Measurements from ENCODE around the gene COL6A2. TPM values are rescaled to one million over a fixed set of nuclear protein-coding genes. Genes with fewer than 3 reads are reported as not detected.
A peak's percentile ranks its signal among the peaks of the same experiment; 100 is the strongest.

COL6A2 gene
- total RNA-seq, 1 experiment from 2014 or later: 22.0 TPM

DNA sequence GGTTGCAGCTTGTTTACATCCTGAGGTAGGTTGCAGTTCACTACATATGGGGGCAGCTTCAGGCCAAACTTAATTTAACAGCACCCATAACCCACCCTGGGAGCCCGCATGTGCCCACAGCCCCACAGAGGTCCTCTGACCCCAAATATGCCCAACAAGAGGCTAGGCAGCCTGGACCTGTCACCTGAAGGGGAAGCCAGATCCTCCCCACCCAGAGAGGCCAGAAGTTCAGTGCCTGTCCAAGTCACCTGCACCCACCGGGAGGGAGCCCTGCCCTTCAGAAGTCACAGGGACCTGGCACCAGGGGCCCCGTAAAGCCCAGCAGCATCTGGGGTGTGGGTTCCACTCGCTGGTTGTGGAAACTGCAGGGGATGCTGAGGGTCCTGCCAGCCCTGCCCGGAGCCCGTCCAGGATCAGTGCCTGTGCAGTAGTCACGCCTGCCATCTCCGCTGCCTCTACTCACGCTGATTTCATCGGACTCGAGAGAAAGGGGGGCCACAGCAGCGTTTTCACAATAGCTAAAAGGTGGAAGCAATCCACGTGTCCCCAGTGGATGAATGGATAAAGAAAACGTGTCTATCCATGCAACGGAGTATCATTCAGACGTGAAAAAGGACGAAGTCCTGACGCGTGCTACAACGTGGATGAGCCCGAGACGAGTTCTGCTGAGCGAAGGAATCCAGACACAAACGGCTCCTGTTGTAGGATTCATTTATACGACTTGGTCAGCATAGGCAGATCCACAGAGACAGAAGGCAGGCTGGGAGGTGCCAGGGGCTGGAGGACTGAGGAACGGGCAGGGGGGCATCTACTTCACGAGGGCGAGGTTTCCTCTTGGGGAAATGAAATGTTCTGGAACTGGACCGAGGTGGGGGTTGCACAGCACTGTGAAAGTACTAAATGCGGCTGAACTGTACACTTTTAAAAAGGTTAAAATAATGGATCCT lies 33.9 kb upstream of the COL6A2 start:
- H4K20me1 ChIP-seq (ENCODE audit: insufficient read depth): no peaks in the 10 kb centered on the region
- no peak overlapping the region for H2AFZ ChIP-seq
- no peak overlapping the region for H3K27ac ChIP-seq
- intact Hi-C loops (cut with micrococcal nuclease; ENCODE audit: unreplicated experiment): no loop called here
- H3F3A ChIP-seq (ENCODE audit: insufficient read depth, low read depth): peaks cover 19% of the 10 kb centered on the region
- no peak for TF ChIP-seq EZH2 (IDR thresholded peaks at IDR 0.05; ENCODE audit: low read depth)
- TF ChIP-seq, protein P1, sequence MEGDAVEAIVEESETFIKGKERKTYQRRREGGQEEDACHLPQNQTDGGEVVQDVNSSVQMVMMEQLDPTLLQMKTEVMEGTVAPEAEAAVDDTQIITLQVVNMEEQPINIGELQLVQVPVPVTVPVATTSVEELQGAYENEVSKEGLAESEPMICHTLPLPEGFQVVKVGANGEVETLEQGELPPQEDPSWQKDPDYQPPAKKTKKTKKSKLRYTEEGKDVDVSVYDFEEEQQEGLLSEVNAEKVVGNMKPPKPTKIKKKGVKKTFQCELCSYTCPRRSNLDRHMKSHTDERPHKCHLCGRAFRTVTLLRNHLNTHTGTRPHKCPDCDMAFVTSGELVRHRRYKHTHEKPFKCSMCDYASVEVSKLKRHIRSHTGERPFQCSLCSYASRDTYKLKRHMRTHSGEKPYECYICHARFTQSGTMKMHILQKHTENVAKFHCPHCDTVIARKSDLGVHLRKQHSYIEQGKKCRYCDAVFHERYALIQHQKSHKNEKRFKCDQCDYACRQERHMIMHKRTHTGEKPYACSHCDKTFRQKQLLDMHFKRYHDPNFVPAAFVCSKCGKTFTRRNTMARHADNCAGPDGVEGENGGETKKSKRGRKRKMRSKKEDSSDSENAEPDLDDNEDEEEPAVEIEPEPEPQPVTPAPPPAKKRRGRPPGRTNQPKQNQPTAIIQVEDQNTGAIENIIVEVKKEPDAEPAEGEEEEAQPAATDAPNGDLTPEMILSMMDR (conservative IDR thresholded peaks at IDR 0.05): no peak
- ChIA-PET POLR2A (ENCODE audit: unreplicated experiment) (no interaction called here), CTCF (no interaction called here)
- H3K4me3 ChIP-seq: no peak overlapping the region
- DNase-seq: no peak
- no peaks in the 10 kb centered on the region for H3K79me2 ChIP-seq (ENCODE audit: low read depth)
- BruUV-seq (replicated peaks): no TSS peak
- H3K27me3 ChIP-seq (ENCODE audit: insufficient read depth, low read depth): no peaks in the 10 kb centered on the region
- no peaks in the 10 kb centered on the region for H3K9me2 ChIP-seq (ENCODE audit: insufficient read depth)
- H3K4me1 ChIP-seq (replicated peaks; ENCODE audit: insufficient read depth): peaks cover 39% of the 10 kb centered on the region
- 0 out of 2 replicates have a peak, but pooled peaks cover 6% of the 10 kb centered on the region for H3K9me3 ChIP-seq (ENCODE audit: insufficient read depth, low read depth)
- no peak overlapping the region for H3K4me2 ChIP-seq
- H3K36me3 ChIP-seq (ENCODE audit: low read depth): no peaks in the 10 kb centered on the region

DNA sequence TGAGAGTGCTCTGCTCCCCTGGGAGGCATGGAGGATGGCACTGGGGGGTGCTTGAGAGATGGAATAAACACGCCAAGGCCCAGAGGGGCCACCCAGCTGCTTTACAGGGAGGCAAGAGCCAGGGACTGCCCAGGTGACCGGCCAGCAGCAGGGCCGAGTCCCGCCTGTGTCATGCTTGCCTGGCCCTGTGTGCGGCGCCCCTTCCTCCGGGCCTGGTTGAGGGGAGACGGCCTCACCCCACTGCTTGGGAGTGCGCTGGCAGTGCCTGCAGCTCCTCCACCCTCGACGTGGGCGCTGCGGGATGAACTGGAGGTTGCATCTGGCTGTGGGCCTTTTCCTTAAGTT lies 33.1 kb upstream of the COL6A2 start:
- no peaks in the 10 kb centered on the region for H4K20me1 ChIP-seq (ENCODE audit: insufficient read depth)
- H3K79me2 ChIP-seq (ENCODE audit: low read depth): no peaks in the 10 kb centered on the region
- ChIA-PET POLR2A (ENCODE audit: unreplicated experiment) (no interaction called here), CTCF (no interaction called here)
- no peaks in the 10 kb centered on the region for H3K36me3 ChIP-seq (ENCODE audit: low read depth)
- no peak overlapping the region for H2AFZ ChIP-seq
- peaks cover 19% of the 10 kb centered on the region for H3F3A ChIP-seq (ENCODE audit: insufficient read depth, low read depth)
- no TSS peak for BruUV-seq (replicated peaks)
- H3K4me2 ChIP-seq: no peak overlapping the region
- no peaks in the 10 kb centered on the region for H3K9me2 ChIP-seq (ENCODE audit: insufficient read depth)
- no peak for DNase-seq
- H3K27ac ChIP-seq: no peak overlapping the region
- intact Hi-C loops (cut with micrococcal nuclease; ENCODE audit: unreplicated experiment): no loop called here
- 0 out of 2 replicates have a peak, but pooled peaks cover 6% of the 10 kb centered on the region for H3K9me3 ChIP-seq (ENCODE audit: insufficient read depth, low read depth)
- no peak for TF ChIP-seq EZH2 (IDR thresholded peaks at IDR 0.05; ENCODE audit: low read depth)
- TF ChIP-seq, protein P1 (conservative IDR thresholded peaks at IDR 0.05): no peak
- H3K27me3 ChIP-seq (ENCODE audit: insufficient read depth, low read depth): no peaks in the 10 kb centered on the region
- no peak overlapping the region for H3K4me3 ChIP-seq
- H3K4me1 ChIP-seq (replicated peaks; ENCODE audit: insufficient read depth): peaks cover 37% of the 10 kb centered on the region

DNA sequence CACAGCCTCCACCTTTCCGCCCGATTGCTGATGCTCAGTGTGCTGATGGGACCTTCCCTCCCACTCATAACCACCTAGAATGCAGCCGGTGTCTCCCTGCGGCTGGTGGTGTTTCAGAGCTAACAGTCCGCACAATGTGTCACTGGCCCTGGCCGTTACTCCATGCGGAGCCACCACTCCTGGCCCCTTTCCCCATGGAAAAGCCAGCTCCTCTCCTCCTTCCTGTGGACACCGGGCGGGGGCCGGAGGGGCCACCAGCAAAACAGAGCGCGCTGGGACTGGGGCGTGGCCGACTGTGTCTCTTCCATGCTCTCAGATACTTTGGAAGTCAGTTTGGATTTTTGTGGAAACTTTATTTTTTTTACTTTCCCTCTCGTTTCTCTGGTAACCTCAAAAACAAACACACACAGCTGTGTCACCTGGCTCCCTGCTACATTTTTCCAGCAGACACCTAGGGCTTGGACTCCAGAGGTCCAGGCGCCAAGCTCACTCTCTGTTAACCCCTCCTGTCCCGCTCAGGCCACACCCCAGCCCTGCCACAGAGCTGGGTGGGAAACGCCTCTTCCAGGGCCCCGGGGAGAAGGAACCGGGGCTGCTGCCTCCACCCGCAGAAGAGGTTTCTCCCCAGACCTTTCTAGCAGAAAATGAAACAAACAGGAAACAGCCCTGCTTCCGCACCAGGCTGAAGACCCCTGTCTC lies 32.5 kb upstream of the COL6A2 start:
- POLR2A ChIA-PET (ENCODE audit: unreplicated experiment): no interaction called here
- H3K4me2 ChIP-seq: peak overlapping the region; percentile 51

More for the DNA sequence above, 32.5 kb upstream of the COL6A2 start:
- no TSS peak for BruUV-seq (replicated peaks)
- intact Hi-C loops (cut with micrococcal nuclease; ENCODE audit: unreplicated experiment): no loop called here
- TF ChIP-seq EZH2 (IDR thresholded peaks at IDR 0.05; ENCODE audit: low read depth): no peak
- TF ChIP-seq, protein P1 (conservative IDR thresholded peaks at IDR 0.05): no peak
- H3K36me3 ChIP-seq (ENCODE audit: low read depth): no peaks in the 10 kb centered on the region
- peaks cover 32% of the 10 kb centered on the region for H3K4me1 ChIP-seq (replicated peaks; ENCODE audit: insufficient read depth)
- no peaks in the 10 kb centered on the region for H3K27me3 ChIP-seq (ENCODE audit: insufficient read depth, low read depth)
- H2AFZ ChIP-seq: no peak overlapping the region
- no peak overlapping the region for H3K4me3 ChIP-seq
- H3K79me2 ChIP-seq (ENCODE audit: low read depth): no peaks in the 10 kb centered on the region
- peaks cover 17% of the 10 kb centered on the region for H3F3A ChIP-seq (ENCODE audit: insufficient read depth, low read depth)
- CTCF ChIA-PET: no interaction called here
- H3K9me3 ChIP-seq (ENCODE audit: insufficient read depth, low read depth): 0 out of 2 replicates have a peak, but pooled peaks cover 6% of the 10 kb centered on the region
- no peaks in the 10 kb centered on the region for H4K20me1 ChIP-seq (ENCODE audit: insufficient read depth)
- peak in 1 of 2 experiments; percentile 39 for DNase-seq
- no peak overlapping the region; the same call in 1 of the 2 replicates for H3K27ac ChIP-seq
- H3K9me2 ChIP-seq (ENCODE audit: insufficient read depth): no peaks in the 10 kb centered on the region
